ENCODE data around the gene GARS1.
"Not testable (repeated sequence)": the region's sequence is repeated elsewhere in the genome, so short reads cannot be mapped to it uniquely, and the experiment has no call there.

GARS1 gene

DNA sequence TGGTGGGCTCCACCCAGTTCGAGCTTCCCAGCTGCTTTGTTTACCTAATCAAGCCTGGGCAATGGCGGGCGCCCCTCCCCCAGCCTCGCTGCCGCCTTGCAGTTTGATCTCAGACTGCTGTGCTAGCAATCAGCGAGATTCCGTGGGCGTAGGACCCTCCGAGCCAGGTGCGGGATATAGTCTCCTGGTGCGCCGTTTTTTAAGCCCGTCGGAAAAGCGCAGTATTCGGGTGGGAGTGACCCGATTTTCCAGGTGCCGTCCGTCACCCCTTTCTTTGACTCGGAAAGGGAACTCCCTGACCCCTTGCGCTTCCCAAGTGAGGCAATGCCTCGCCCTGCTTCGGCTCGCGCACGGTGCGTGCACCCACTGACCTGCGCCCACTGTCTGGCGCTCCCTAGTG lies 47.6 kb downstream of the GARS1 start:
- H3K18ac ChIP-seq (ENCODE audit: low read depth in 1 of 2, low read length in 2 of 2); H3K4me3 ChIP-seq (ENCODE audit: insufficient read depth in 1 of 2, low read depth in 1 of 2, low read length in 2 of 2); H3K9me3 ChIP-seq (ENCODE audit: control insufficient read depth, low read length); H2BK5ac ChIP-seq (ENCODE audit: low read depth, low read length, poor library complexity, severe bottlenecking); H3K4ac ChIP-seq (ENCODE audit: low read depth in 1 of 2, low read length in 2 of 2); H4K91ac ChIP-seq (ENCODE audit: low read length); H2AFZ ChIP-seq (ENCODE audit: low read depth, low read length); H3K14ac ChIP-seq (ENCODE audit: low read length in 2 of 2); H3K27ac ChIP-seq (ENCODE audit: low read length, poor library complexity, severe bottlenecking); H3K27me3 ChIP-seq (ENCODE audit: control insufficient read depth in 1 of 2, insufficient read depth in 1 of 2, low read length in 2 of 2); DNase-seq; H4K8ac ChIP-seq (ENCODE audit: low read length); H3K4me2 ChIP-seq (ENCODE audit: low read length, poor library complexity, severe bottlenecking); H2BK12ac ChIP-seq (ENCODE audit: low read length in 2 of 2); H2AK5ac ChIP-seq (ENCODE audit: low read length, severe bottlenecking); H3K9ac ChIP-seq (ENCODE audit: low read length); H2BK15ac ChIP-seq (ENCODE audit: low read depth, poor library complexity, severe bottlenecking); H2BK120ac ChIP-seq (ENCODE audit: low read depth, low read length); H3K4me1 ChIP-seq (ENCODE audit: control insufficient read depth, insufficient read depth, low read depth, low read length); H3K23ac ChIP-seq (ENCODE audit: low read length in 2 of 2): not testable (repeated sequence)
- H3K79me1 ChIP-seq (replicated peaks; ENCODE audit: low read length, poor library complexity, severe bottlenecking) = peaks cover 14% of the 10 kb centered on the region
- peaks cover 21 to 41% of the 10 kb centered on the region in 2 experiments for H3K36me3 ChIP-seq (ENCODE audit: control insufficient read depth in 1 of 2, insufficient read depth in 2 of 2, low read depth in 1 of 2, low read length in 2 of 2)
- WGBS = 48% methylated on average over 9 of the region's 29 CpGs

DNA sequence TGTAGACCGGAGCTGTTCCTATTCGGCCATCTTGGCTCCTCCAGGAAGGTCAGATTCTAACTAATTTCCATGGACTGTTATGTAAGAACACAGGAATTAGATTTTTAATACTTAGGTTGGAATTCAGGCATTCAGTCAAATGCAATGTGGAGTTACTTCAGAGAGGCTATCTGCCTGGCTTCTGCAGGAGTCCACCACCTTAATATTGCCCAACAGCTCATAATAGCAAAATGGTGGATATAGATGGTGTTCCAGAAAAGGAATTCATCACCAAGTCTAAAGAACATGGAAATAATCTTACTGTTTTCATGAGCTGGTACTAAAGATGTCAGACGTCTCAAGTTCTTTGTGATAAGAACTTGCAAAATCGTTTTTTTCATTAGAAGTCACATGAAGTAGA lies 48.1 kb downstream of the GARS1 start:
- no peak overlapping the region for H2AK5ac ChIP-seq (ENCODE audit: low read length, severe bottlenecking)
- no peak overlapping the region for H3K23ac ChIP-seq (ENCODE audit: low read length in 2 of 2)
- WGBS = 83% methylated on average over 1 of the region's 4 CpGs
- H2BK12ac ChIP-seq (ENCODE audit: low read length in 2 of 2) = no peak overlapping the region
- H3K4me3 ChIP-seq (ENCODE audit: insufficient read depth in 1 of 2, low read depth in 1 of 2, low read length in 2 of 2) = no peak overlapping the region
- no peak for DNase-seq
- H3K14ac ChIP-seq (ENCODE audit: low read length in 2 of 2) = no peak overlapping the region
- H3K79me1 ChIP-seq (replicated peaks; ENCODE audit: low read length, poor library complexity, severe bottlenecking) = peaks cover 14% of the 10 kb centered on the region
- H2BK5ac ChIP-seq (ENCODE audit: low read depth, low read length, poor library complexity, severe bottlenecking) = no peak overlapping the region
- peaks cover 24 to 42% of the 10 kb centered on the region in 2 experiments for H3K36me3 ChIP-seq (ENCODE audit: control insufficient read depth in 1 of 2, insufficient read depth in 2 of 2, low read depth in 1 of 2, low read length in 2 of 2)
- H4K91ac ChIP-seq (ENCODE audit: low read length) = no peak overlapping the region
- H3K27ac ChIP-seq (ENCODE audit: low read length, poor library complexity, severe bottlenecking) = no peak overlapping the region
- no peak overlapping the region for H2AFZ ChIP-seq (ENCODE audit: low read depth, low read length)
- H4K8ac ChIP-seq (ENCODE audit: low read length) = no peak overlapping the region
- no peak overlapping the region for H3K4me2 ChIP-seq (ENCODE audit: low read length, poor library complexity, severe bottlenecking)
- H3K27me3 ChIP-seq (ENCODE audit: control insufficient read depth in 1 of 2, insufficient read depth in 1 of 2, low read length in 2 of 2) = no peaks in the 10 kb centered on the region
- no peak overlapping the region for H3K18ac ChIP-seq (ENCODE audit: low read depth in 1 of 2, low read length in 2 of 2)
- no peak overlapping the region for H2BK15ac ChIP-seq (ENCODE audit: low read depth, poor library complexity, severe bottlenecking)
- H2BK120ac ChIP-seq (ENCODE audit: low read depth, low read length) = no peak overlapping the region
- peaks cover 3% of the 10 kb centered on the region for H3K4me1 ChIP-seq (ENCODE audit: control insufficient read depth, insufficient read depth, low read depth, low read length)
- H3K9ac ChIP-seq (ENCODE audit: low read length) = no peak overlapping the region
- H3K9me3 ChIP-seq (ENCODE audit: control insufficient read depth, low read length) = no peaks in the 10 kb centered on the region
- no peak overlapping the region for H3K4ac ChIP-seq (ENCODE audit: low read depth in 1 of 2, low read length in 2 of 2)

DNA sequence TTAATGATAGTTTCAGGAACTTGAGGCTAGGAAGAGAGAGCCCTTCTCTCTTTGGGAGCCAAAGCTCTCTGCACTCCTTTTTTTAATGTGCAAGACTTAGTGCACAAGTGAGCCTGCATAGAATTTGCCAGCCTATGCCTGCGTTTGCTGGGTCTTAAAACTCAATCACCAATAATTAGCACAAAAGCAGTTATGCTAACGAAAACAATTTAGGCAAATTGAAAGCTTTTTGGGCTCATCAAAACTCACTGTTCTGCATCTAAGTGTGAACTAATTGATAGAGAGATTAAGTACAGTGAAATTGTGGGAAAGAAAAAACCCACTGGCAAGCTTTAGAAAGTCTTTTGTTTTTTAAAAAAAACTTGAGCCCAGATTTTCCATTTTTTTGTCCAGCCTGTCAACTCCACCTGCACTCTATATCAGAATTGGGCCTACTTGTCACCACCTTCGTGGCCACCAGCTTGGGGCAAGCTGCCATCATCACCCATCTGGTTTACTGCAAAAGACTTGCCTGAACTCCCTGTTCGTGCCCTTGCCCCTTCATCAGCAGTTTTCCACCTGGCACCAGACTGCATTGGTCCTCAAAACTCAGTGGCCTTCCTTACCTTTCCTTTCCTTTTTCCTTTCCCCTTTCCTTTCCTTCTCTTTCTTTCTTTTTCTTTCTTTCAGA lies 49.7 kb downstream of the GARS1 start:
- DNase-seq = no peak
- no peak overlapping the region for H2BK12ac ChIP-seq (ENCODE audit: low read length in 2 of 2)
- no peak overlapping the region for H2AFZ ChIP-seq (ENCODE audit: low read depth, low read length)
- H4K91ac ChIP-seq (ENCODE audit: low read length) = no peak overlapping the region
- no peak overlapping the region for H2AK5ac ChIP-seq (ENCODE audit: low read length, severe bottlenecking)
- no peaks in the 10 kb centered on the region for H3K27me3 ChIP-seq (ENCODE audit: control insufficient read depth in 1 of 2, insufficient read depth in 1 of 2, low read length in 2 of 2)
- no peak overlapping the region for H3K27ac ChIP-seq (ENCODE audit: low read length, poor library complexity, severe bottlenecking)
- H3K36me3 ChIP-seq (ENCODE audit: control insufficient read depth in 1 of 2, insufficient read depth in 2 of 2, low read depth in 1 of 2, low read length in 2 of 2) = peaks cover 31 to 42% of the 10 kb centered on the region in 2 experiments
- peaks cover 17% of the 10 kb centered on the region for H3K79me1 ChIP-seq (replicated peaks; ENCODE audit: low read length, poor library complexity, severe bottlenecking)
- H4K8ac ChIP-seq (ENCODE audit: low read length) = no peak overlapping the region
- no peak overlapping the region for H2BK15ac ChIP-seq (ENCODE audit: low read depth, poor library complexity, severe bottlenecking)
- WGBS = 98% methylated on average over 4 of the region's 4 CpGs
- no peak overlapping the region for H3K4ac ChIP-seq (ENCODE audit: low read depth in 1 of 2, low read length in 2 of 2)
- no peak overlapping the region for H3K18ac ChIP-seq (ENCODE audit: low read depth in 1 of 2, low read length in 2 of 2)
- no peak overlapping the region for H3K9ac ChIP-seq (ENCODE audit: low read length)
- no peaks in the 10 kb centered on the region for H3K9me3 ChIP-seq (ENCODE audit: control insufficient read depth, low read length)
- H2BK120ac ChIP-seq (ENCODE audit: low read depth, low read length) = no peak overlapping the region
- no peak overlapping the region for H3K4me3 ChIP-seq (ENCODE audit: insufficient read depth in 1 of 2, low read depth in 1 of 2, low read length in 2 of 2)
- no peak overlapping the region for H2BK5ac ChIP-seq (ENCODE audit: low read depth, low read length, poor library complexity, severe bottlenecking)
- no peak overlapping the region for H3K14ac ChIP-seq (ENCODE audit: low read length in 2 of 2)
- no peak overlapping the region for H3K23ac ChIP-seq (ENCODE audit: low read length in 2 of 2)
- peaks cover 3% of the 10 kb centered on the region for H3K4me1 ChIP-seq (ENCODE audit: control insufficient read depth, insufficient read depth, low read depth, low read length)
- no peak overlapping the region for H3K4me2 ChIP-seq (ENCODE audit: low read length, poor library complexity, severe bottlenecking)

DNA sequence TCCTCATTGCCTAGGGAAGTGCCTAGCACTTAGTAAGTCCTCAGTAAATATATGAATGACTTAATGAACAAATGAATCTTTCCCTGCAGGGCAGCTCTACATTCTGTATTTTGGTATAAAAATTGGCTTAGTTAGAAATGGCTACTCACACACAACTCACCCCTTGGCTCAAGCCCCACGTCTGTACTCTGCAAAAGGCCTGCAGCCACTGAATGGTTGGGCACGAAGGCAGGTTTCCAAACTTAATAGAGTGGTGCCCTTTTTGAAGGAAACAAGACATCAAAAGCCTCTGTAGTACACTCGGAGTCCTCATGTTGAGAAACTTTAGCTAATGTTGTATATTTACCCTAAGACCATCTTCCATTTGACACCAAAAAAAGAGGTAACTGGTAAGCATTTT lies 51.0 kb downstream of the GARS1 start:
- Histone ChIP-seq H2BK15ac (ENCODE audit: low read depth, poor library complexity, severe bottlenecking) (no peak overlapping the region), H3K9ac (ENCODE audit: low read length) (no peak overlapping the region), H3K4me1 (ENCODE audit: control insufficient read depth, insufficient read depth, low read depth, low read length) (peaks cover 3% of the 10 kb centered on the region), H3K9me3 (ENCODE audit: control insufficient read depth, low read length) (no peaks in the 10 kb centered on the region), H3K79me1 (replicated peaks; ENCODE audit: low read length, poor library complexity, severe bottlenecking) (peaks cover 17% of the 10 kb centered on the region), H4K8ac (ENCODE audit: low read length) (no peak overlapping the region), H3K4me2 (ENCODE audit: low read length, poor library complexity, severe bottlenecking) (no peak overlapping the region), H3K18ac (ENCODE audit: low read depth in 1 of 2, low read length in 2 of 2) (no peak overlapping the region), H3K27ac (ENCODE audit: low read length, poor library complexity, severe bottlenecking) (no peak overlapping the region), H2AK5ac (ENCODE audit: low read length, severe bottlenecking) (no peak overlapping the region), H3K14ac (ENCODE audit: low read length in 2 of 2) (no peak overlapping the region), H4K91ac (ENCODE audit: low read length) (no peak overlapping the region), H2BK12ac (ENCODE audit: low read length in 2 of 2) (no peak overlapping the region), H2BK120ac (ENCODE audit: low read depth, low read length) (no peak overlapping the region), H3K36me3 (ENCODE audit: control insufficient read depth in 1 of 2, insufficient read depth in 2 of 2, low read depth in 1 of 2, low read length in 2 of 2) (peaks cover 39 to 42% of the 10 kb centered on the region in 2 experiments), H3K23ac (ENCODE audit: low read length in 2 of 2) (no peak overlapping the region), H2AFZ (ENCODE audit: low read depth, low read length) (no peak overlapping the region), H3K27me3 (ENCODE audit: control insufficient read depth in 1 of 2, insufficient read depth in 1 of 2, low read length in 2 of 2) (no peaks in the 10 kb centered on the region), H3K4ac (ENCODE audit: low read depth in 1 of 2, low read length in 2 of 2) (no peak overlapping the region), H2BK5ac (ENCODE audit: low read depth, low read length, poor library complexity, severe bottlenecking) (no peak overlapping the region), H3K4me3 (ENCODE audit: insufficient read depth in 1 of 2, low read depth in 1 of 2, low read length in 2 of 2) (no peak overlapping the region)
- 100% methylated on average over 2 of the region's 3 CpGs for WGBS
- DNase-seq = no peak
